HG03159 (cell line): ENCODE measurements around the gene MOSMO.

Experiments used
- ATAC-seq: cut with Tn5 transposase; IDR thresholded peaks from one replicate; pipeline ENCODE4 v1.9.1; 2021; ENCODE audit warnings: mild to moderate bottlenecking, moderate library complexity; ENCODE audit not compliant: unreplicated experiment

The MOSMO gene

DNA sequence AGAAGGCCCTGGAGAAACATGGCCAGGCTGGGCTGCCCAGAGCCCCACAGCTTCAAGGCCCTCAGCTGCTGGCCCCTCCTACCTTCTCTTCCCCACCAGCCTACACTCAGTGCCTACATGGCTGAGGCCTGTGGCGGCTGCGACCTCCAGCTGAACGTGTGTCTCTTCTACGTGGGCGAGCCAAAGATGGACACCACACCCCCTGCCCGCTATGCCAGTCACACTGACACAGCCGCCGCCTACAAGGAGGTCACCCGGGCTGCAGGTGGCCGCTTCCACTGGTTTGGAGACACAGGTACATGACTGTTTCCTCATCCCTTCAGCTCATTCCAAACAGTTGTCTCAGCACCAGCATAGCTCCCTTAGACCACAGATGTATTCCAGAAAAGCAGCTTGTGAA lies 124.9 kb downstream of the MOSMO start:
- ATAC-seq, result no peak
